ENCODE measurements around the gene RASGRP3. TPM values are rescaled to one million over a fixed set of nuclear protein-coding genes. Genes with fewer than 3 reads are reported as not detected.

The RASGRP3 gene
- total and polyA plus RNA-seq, 10 donors = 13.2 to 68.1 (median 44.5) TPM

DNA sequence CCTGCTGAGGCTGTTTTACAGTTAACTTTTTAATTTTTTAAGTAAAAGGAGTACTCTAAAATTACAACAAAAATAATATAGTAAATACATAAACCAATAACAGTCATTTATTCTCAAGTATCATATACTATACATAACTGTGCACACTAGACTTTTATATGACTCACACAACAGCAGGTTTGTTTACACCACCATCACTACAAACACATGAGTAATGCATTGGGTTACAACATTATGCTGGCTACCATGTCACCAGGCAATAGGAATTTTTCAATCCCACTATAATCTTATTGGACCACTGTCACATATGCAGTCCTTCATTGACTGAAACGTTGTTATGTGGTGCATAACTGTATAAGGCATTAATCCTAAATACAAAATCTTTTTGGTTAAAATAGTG, 42.5 kb downstream of the RASGRP3 start:
- intact Hi-C loops (cut with DNase I; ENCODE audit: low total_unique reads) = no loop called here
- WGBS, 5 donors = 86 to 96% (median 90%) methylated on average over 1 of the region's 1 CpG
- TF ChIP-seq POLR2AphosphoS5 (IDR thresholded peaks at IDR 0.05) (no peak), POLR2A (IDR thresholded peaks at IDR 0.05) (no peak)
- TF ChIP-seq, protein P1, sequence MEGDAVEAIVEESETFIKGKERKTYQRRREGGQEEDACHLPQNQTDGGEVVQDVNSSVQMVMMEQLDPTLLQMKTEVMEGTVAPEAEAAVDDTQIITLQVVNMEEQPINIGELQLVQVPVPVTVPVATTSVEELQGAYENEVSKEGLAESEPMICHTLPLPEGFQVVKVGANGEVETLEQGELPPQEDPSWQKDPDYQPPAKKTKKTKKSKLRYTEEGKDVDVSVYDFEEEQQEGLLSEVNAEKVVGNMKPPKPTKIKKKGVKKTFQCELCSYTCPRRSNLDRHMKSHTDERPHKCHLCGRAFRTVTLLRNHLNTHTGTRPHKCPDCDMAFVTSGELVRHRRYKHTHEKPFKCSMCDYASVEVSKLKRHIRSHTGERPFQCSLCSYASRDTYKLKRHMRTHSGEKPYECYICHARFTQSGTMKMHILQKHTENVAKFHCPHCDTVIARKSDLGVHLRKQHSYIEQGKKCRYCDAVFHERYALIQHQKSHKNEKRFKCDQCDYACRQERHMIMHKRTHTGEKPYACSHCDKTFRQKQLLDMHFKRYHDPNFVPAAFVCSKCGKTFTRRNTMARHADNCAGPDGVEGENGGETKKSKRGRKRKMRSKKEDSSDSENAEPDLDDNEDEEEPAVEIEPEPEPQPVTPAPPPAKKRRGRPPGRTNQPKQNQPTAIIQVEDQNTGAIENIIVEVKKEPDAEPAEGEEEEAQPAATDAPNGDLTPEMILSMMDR (IDR thresholded peaks at IDR 0.05 in 8 of 11, conservative IDR thresholded peaks at IDR 0.05 in 3 of 11) = no peak
- peaks cover 0 to 77% (median 25%) of the 10 kb centered on the region in 6 donors for H3K36me3 ChIP-seq
- no peak overlapping the region for H3K4me3 ChIP-seq
- no peak for DNase-seq
- no peaks in the 10 kb centered on the region for H3K4me1 ChIP-seq
- no peak overlapping the region for H3K27ac ChIP-seq
- no peaks in the 10 kb centered on the region for H3K9me3 ChIP-seq
- H3K27me3 ChIP-seq (replicated peaks in 1 of 7) = no peaks in the 10 kb centered on the region

GRCh38 chr2:33521791-33522281, 45.4 kb downstream of the RASGRP3 start:
- Histone ChIP-seq H3K4me1 (peaks cover 0 to 9% (median 0%) of the 10 kb centered on the region in 6 donors), H3K27me3 (replicated peaks in 1 of 7) (no peaks in the 10 kb centered on the region), H3K4me3 (no peak overlapping the region), H3K27ac (peak overlapping the region in 1 of 8 donors; percentile 18), H3K36me3 (peaks cover 0 to 70% (median 7%) of the 10 kb centered on the region in 6 donors), H3K9me3 (no peaks in the 10 kb centered on the region)
- no peak for DNase-seq
- TF ChIP-seq POLR2A (IDR thresholded peaks at IDR 0.05) (no peak), POLR2AphosphoS5 (IDR thresholded peaks at IDR 0.05) (no peak)
- TF ChIP-seq, protein P1 (IDR thresholded peaks at IDR 0.05 in 8 of 11, conservative IDR thresholded peaks at IDR 0.05 in 3 of 11) = no peak
- 41 to 72% (median 67%) methylated on average over 1 of the region's 1 CpG for WGBS, 5 donors
- intact Hi-C loops (cut with DNase I; ENCODE audit: low total_unique reads) = no loop called here

DNA sequence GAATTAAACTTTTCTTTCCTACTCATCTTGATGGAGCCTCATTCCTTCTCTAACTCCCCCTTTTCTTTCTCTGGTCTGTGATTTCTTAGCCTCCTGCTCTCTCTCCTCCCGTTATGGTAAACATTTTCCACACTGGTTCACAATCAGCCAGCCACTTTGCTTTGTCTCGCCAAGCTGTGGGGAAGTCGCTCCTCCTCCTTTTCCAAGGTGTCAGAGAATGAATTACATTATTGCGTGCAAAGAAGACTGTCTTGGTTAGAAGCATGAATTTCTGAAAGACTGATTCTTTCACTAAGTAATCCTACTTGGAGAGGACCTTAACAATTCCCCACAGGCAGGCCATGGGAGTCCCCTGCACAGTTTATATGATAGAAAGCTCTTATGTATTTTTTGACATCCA, 46.1 kb downstream of the RASGRP3 start:
- 90 to 95% (median 93%) methylated on average over 4 of the region's 4 CpGs for WGBS, 5 donors
- no peak overlapping the region for H3K27ac ChIP-seq
- TF ChIP-seq POLR2A (IDR thresholded peaks at IDR 0.05) (no peak), POLR2AphosphoS5 (IDR thresholded peaks at IDR 0.05) (no peak)
- TF ChIP-seq, protein P1 (IDR thresholded peaks at IDR 0.05 in 8 of 11, conservative IDR thresholded peaks at IDR 0.05 in 3 of 11) = no peak
- intact Hi-C loops (cut with DNase I; ENCODE audit: low total_unique reads) = no loop called here
- H3K9me3 ChIP-seq = no peaks in the 10 kb centered on the region
- no peaks in the 10 kb centered on the region for H3K27me3 ChIP-seq (replicated peaks in 1 of 7)
- no peak overlapping the region for H3K4me3 ChIP-seq
- H3K36me3 ChIP-seq = peaks cover 0 to 70% (median 6%) of the 10 kb centered on the region in 6 donors
- no peak for DNase-seq
- H3K4me1 ChIP-seq = peaks cover 0 to 15% (median 0%) of the 10 kb centered on the region in 6 donors

GRCh38 chr2:33525666-33526065, 49.2 kb downstream of the RASGRP3 start:
- no peak for DNase-seq
- TF ChIP-seq POLR2A (IDR thresholded peaks at IDR 0.05) (no peak), POLR2AphosphoS5 (IDR thresholded peaks at IDR 0.05) (no peak)
- TF ChIP-seq, protein P1 (IDR thresholded peaks at IDR 0.05 in 8 of 11, conservative IDR thresholded peaks at IDR 0.05 in 3 of 11) = no peak
- peaks cover 0 to 45% (median 18%) of the 10 kb centered on the region in 6 donors for H3K4me1 ChIP-seq
- intact Hi-C loops (cut with DNase I; ENCODE audit: low total_unique reads) = no loop called here
- H3K9me3 ChIP-seq = no peaks in the 10 kb centered on the region
- no peak overlapping the region for H3K4me3 ChIP-seq
- peaks cover 0 to 56% (median 2%) of the 10 kb centered on the region in 6 donors for H3K36me3 ChIP-seq
- WGBS, 5 donors = 82 to 91% (median 88%) methylated on average over 6 of the region's 6 CpGs
- H3K27ac ChIP-seq = peak overlapping the region in 3 of 8 donors; percentile 1 to 43 (median 26)
- no peaks in the 10 kb centered on the region for H3K27me3 ChIP-seq (replicated peaks in 1 of 7)
